Thoracic aorta (tissue), 2 donors: ENCODE data around the gene ENTHD1. TPM values are rescaled to one million over a fixed set of nuclear protein-coding genes. Genes with fewer than 3 reads are reported as not detected.
"Not testable (repeated sequence)": the region's sequence is repeated elsewhere in the genome, so short reads cannot be mapped to it uniquely, and the experiment has no call there.

Experiments
- ATAC-seq: fragments of 150-250 bp; one replicate; pipeline ENCODE4 v1.8.0; 2017; ENCODE audit warnings: low read depth; ENCODE audit not compliant: insufficient number of reproducible peaks, low FRiP score
- DNase-seq: peaks from one replicate; pipeline ENCODE4 v3.0.0-alpha.2; 2020; ENCODE audit warnings: low spot score
- H3K27ac ChIP-seq, 2 donors: fragments of 200-600 bp; sonication (generic); 1 replicate in 1 of 2; 2 replicates in 1 of 2; pipeline ENCODE4 v1.5.1; 2016; ENCODE audit warnings: mild to moderate bottlenecking in 2 of 2, moderate library complexity in 2 of 2
- H3K27me3 ChIP-seq: fragments of 200-600 bp; sonication (generic); replicated peaks from 2 replicates; pipeline ENCODE4 v1.6.0; 2016; ENCODE audit warnings: mild to moderate bottlenecking; ENCODE audit not compliant: insufficient read depth
- H3K36me3 ChIP-seq: fragments of 200-600 bp; sonication (generic); one replicate; pipeline ENCODE4 v1.5.1; 2016
- H3K4me1 ChIP-seq, 2 donors: fragments of 200-600 bp; sonication (generic); 1 replicate in 1 of 2; 2 replicates in 1 of 2; pipeline versions ENCODE4 v1.5.1 to v1.6.0; 2016; ENCODE audit warnings: low read depth in 2 of 2, mild to moderate bottlenecking in 1 of 2; ENCODE audit not compliant: control insufficient read depth in 1 of 2
- H3K4me3 ChIP-seq: fragments of 200-600 bp; sonication (generic); 2 replicates; pipeline ENCODE4 v1.5.1; 2016; ENCODE audit warnings: mild to moderate bottlenecking
- H3K9me3 ChIP-seq: fragments of 200-600 bp; sonication (generic); 2 replicates; pipeline ENCODE4 v1.5.1; 2016
- CTCF ChIP-seq: fragments of 200-600 bp; sonication (generic); IDR thresholded peaks from one replicate; pipeline ENCODE4 v1.5.1; 2019; ENCODE audit warnings: antibody characterized with exemption
- total RNA-seq, 2 donors: library from RNA; depleted of rRNA; stranded (reverse); fragments of >200 nt; gene quantifications; one replicate each; pipeline versions ENCODE4 v1.1.0 to v1.2.3, GENCODE V29; 2016

The ENTHD1 gene
- total RNA-seq, 2 donors from 2014 or later = not detected

- no peaks in the 10 kb centered on the region for H3K9me3 ChIP-seq
- no peak overlapping the region for H3K4me3 ChIP-seq
- H3K27ac ChIP-seq = no peak overlapping the region
- TF ChIP-seq CTCF = no peak
- no peaks in the 10 kb centered on the region for H3K27me3 ChIP-seq
- no peak for DNase-seq
- ATAC-seq = no peak
- no peaks in the 10 kb centered on the region for H3K36me3 ChIP-seq
- H3K4me1 ChIP-seq = no peaks in the 10 kb centered on the region
Observed at GRCh38 chr22:39873965-39874364, 19.6 kb downstream of the ENTHD1 start.

GRCh38 chr22:39872548-39872947 is 21.0 kb downstream of the ENTHD1 start:
- H3K27ac ChIP-seq = no peak overlapping the region
- H3K4me1 ChIP-seq = no peaks in the 10 kb centered on the region
- DNase-seq (no peak), ATAC-seq (no peak)
- no peak for TF ChIP-seq CTCF
- no peak overlapping the region for H3K4me3 ChIP-seq
- H3K9me3 ChIP-seq = no peaks in the 10 kb centered on the region
- no peaks in the 10 kb centered on the region for H3K27me3 ChIP-seq
- H3K36me3 ChIP-seq = no peaks in the 10 kb centered on the region

- no peak for ATAC-seq
- H3K4me1 ChIP-seq = no peaks in the 10 kb centered on the region
- H3K4me3 ChIP-seq = no peak overlapping the region
- no peak for TF ChIP-seq CTCF
- no peak for DNase-seq
- no peaks in the 10 kb centered on the region for H3K9me3 ChIP-seq
- H3K36me3 ChIP-seq = no peaks in the 10 kb centered on the region
- H3K27me3 ChIP-seq = no peaks in the 10 kb centered on the region
- no peak overlapping the region for H3K27ac ChIP-seq
Observed at GRCh38 chr22:39871008-39871798, 22.4 kb downstream of the ENTHD1 start.

- not testable (repeated sequence) for H3K27me3 ChIP-seq, H3K9me3 ChIP-seq, DNase-seq, H3K27ac ChIP-seq, ATAC-seq, H3K4me3 ChIP-seq, H3K36me3 ChIP-seq, H3K4me1 ChIP-seq
Observed at GRCh38 chr22:39869797-39870196, 23.8 kb downstream of the ENTHD1 start.

GRCh38 chr22:39868741-39869140 is 24.8 kb downstream of the ENTHD1 start:
- ATAC-seq (no peak), DNase-seq (no peak)
- no peaks in the 10 kb centered on the region for H3K27me3 ChIP-seq
- no peak overlapping the region for H3K27ac ChIP-seq
- H3K4me3 ChIP-seq = no peak overlapping the region
- H3K4me1 ChIP-seq = no peaks in the 10 kb centered on the region
- H3K36me3 ChIP-seq = no peaks in the 10 kb centered on the region
- TF ChIP-seq CTCF = no peak
- H3K9me3 ChIP-seq = no peaks in the 10 kb centered on the region
